WERI-Rb-1 (cell line): ENCODE measurements around the gene UBASH3B.

ENCODE experiments used
- DNase-seq: peaks from one replicate; pipeline ENCODE4 v3.0.0-alpha.2; 2020
- H3K27ac ChIP-seq: fragments of 250-450 bp; sonication (Bioruptor Pico); 2 replicates; pipeline ENCODE4 v1.5.1; 2020; ENCODE audit warnings: mild to moderate bottlenecking, moderate library complexity
- H3K27me3 ChIP-seq: fragments of 250-450 bp; sonication (Bioruptor Pico); 2 replicates; pipeline ENCODE4 v1.5.1; 2021; ENCODE audit warnings: mild to moderate bottlenecking, low read depth, moderate library complexity; ENCODE audit not compliant: insufficient read depth, severe bottlenecking
- H3K36me3 ChIP-seq: fragments of 250-450 bp; sonication (Bioruptor Pico); 2 replicates; pipeline ENCODE4 v1.5.1; 2020; ENCODE audit warnings: mild to moderate bottlenecking, moderate library complexity
- H3K4me3 ChIP-seq: 2 replicates; pipeline ENCODE4 v1.5.1; 2011; ENCODE audit warnings: low read depth, mild to moderate bottlenecking, control low read depth, low read length
- H3K9me3 ChIP-seq: fragments of 250-450 bp; sonication (Bioruptor Pico); 2 replicates; pipeline ENCODE4 v1.5.1; 2021; ENCODE audit warnings: mild to moderate bottlenecking, moderate library complexity; ENCODE audit not compliant: severe bottlenecking
- CTCF ChIP-seq: IDR thresholded peaks from 2 replicates; pipeline ENCODE4 v1.5.1; 2011; ENCODE audit warnings: low read depth, mild to moderate bottlenecking, control low read depth, inconsistent platforms, low read length

The UBASH3B gene

GRCh38 chr11:122741613-122742300, 86.2 kb downstream of the UBASH3B start:
- Histone ChIP-seq H3K4me3 (no peak overlapping the region), H3K27ac (no peak overlapping the region), H3K27me3 (peaks cover 75% of the 10 kb centered on the region), H3K36me3 (no peaks in the 10 kb centered on the region), H3K9me3 (peaks cover 3% of the 10 kb centered on the region)
- no peak for DNase-seq
- no peak for TF ChIP-seq CTCF

- H3K36me3 ChIP-seq = no peaks in the 10 kb centered on the region
- H3K27ac ChIP-seq = no peak overlapping the region
- no peak for TF ChIP-seq CTCF
- H3K9me3 ChIP-seq = peaks cover 3% of the 10 kb centered on the region
- H3K4me3 ChIP-seq = no peak overlapping the region
- no peak for DNase-seq
- peaks cover 69% of the 10 kb centered on the region for H3K27me3 ChIP-seq
These were observed 86.9 kb downstream of the UBASH3B start for GRCh38 chr11:122742301-122743018.

- Histone ChIP-seq H3K36me3 (no peaks in the 10 kb centered on the region), H3K27ac (no peak overlapping the region), H3K9me3 (peaks cover 3% of the 10 kb centered on the region), H3K27me3 (peaks cover 65% of the 10 kb centered on the region), H3K4me3 (no peak overlapping the region)
- TF ChIP-seq CTCF = no peak
- no peak for DNase-seq
These were observed 87.7 kb downstream of the UBASH3B start for GRCh38 chr11:122743097-122743741.

GRCh38 chr11:122743949-122744348, 88.4 kb downstream of the UBASH3B start:
- Histone ChIP-seq H3K4me3 (no peak overlapping the region), H3K27ac (no peak overlapping the region), H3K9me3 (peaks cover 3% of the 10 kb centered on the region), H3K27me3 (peaks cover 65% of the 10 kb centered on the region), H3K36me3 (no peaks in the 10 kb centered on the region)
- no peak for TF ChIP-seq CTCF
- no peak for DNase-seq

- no peak for TF ChIP-seq CTCF
- no peaks in the 10 kb centered on the region for H3K36me3 ChIP-seq
- no peak overlapping the region for H3K27ac ChIP-seq
- peaks cover 3% of the 10 kb centered on the region for H3K9me3 ChIP-seq
- no peak overlapping the region for H3K4me3 ChIP-seq
- no peak for DNase-seq
- H3K27me3 ChIP-seq = peaks cover 66% of the 10 kb centered on the region
These were observed 88.8 kb downstream of the UBASH3B start for GRCh38 chr11:122744357-122744756.
